Endothelial cell of umbilical vein (primary cell): ENCODE data around the gene CCDC27. TPM values are rescaled to one million over a fixed set of nuclear protein-coding genes. Genes with fewer than 3 reads are reported as not detected.

Source experiments
- BruUV-seq: library from RNA; stranded (reverse); fragments of 400-500 nt; replicated peaks from 2 replicates; lab custom pipeline; 2021; lab: Mats Ljungman, UMichigan
- CTCF ChIA-PET: fragments of 300-600, 350-600 bp; sonication (Branson Sonifier 250); formaldehyde crosslinking; loops from one replicate; lab custom pipeline; 2021; ENCODE audit warnings: antibody characterized with exemption, inconsistent platforms; lab: Charles Lee
- POLR2A ChIA-PET: fragments of 300-600, 350-600 bp; sonication (Branson Sonifier 250); formaldehyde crosslinking; loops from one replicate; lab custom pipeline; 2021; ENCODE audit warnings: antibody characterized with exemption, inconsistent platforms; lab: Charles Lee
- DNase-seq: peaks from one replicate; pipeline ENCODE4 v3.0.0-alpha.2; 2011; ENCODE audit warnings: low read depth, low spot score
- FAIRE-seq: peaks from 2 replicates; lab custom pipeline; 2011; peaks lifted over from hg19 to GRCh38; lab: Jason Lieb, UNC
- H2AFZ ChIP-seq: 2 replicates; pipeline ENCODE4 v1.6.0; 2012; ENCODE audit warnings: low read depth, low read length, control low read depth, inconsistent platforms
- H3K27ac ChIP-seq: 2 replicates; pipeline ENCODE4 v1.5.1; 2011; ENCODE audit warnings: low read depth, mild to moderate bottlenecking, control low read depth, low read length, moderate library complexity; ENCODE audit not compliant: insufficient read depth
- H3K27me3 ChIP-seq, 2 experiments: 2 replicates each; pipeline versions ENCODE4 v1.6.0 to v1.6.1; 2011; ENCODE audit warnings: low read length in 2 of 2, mixed read lengths in 1 of 2; ENCODE audit not compliant: control insufficient read depth in 2 of 2, insufficient read depth in 2 of 2
- H3K36me3 ChIP-seq, 2 experiments: 2 replicates in 1 of 2; 3 replicates in 1 of 2; pipeline ENCODE4 v1.5.1; 2011; ENCODE audit warnings: low read length in 2 of 2, mild to moderate bottlenecking in 1 of 2, moderate library complexity in 1 of 2; ENCODE audit not compliant: control insufficient read depth in 2 of 2, insufficient read depth in 2 of 2; ENCODE audit errors: extremely low read depth in 1 of 2
- H3K4me1 ChIP-seq: 3 replicates; pipeline ENCODE4 v1.5.1; 2011; ENCODE audit warnings: mild to moderate bottlenecking, low read length; ENCODE audit not compliant: control insufficient read depth, insufficient read depth; ENCODE audit errors: extremely low read depth
- H3K4me2 ChIP-seq: 2 replicates; pipeline ENCODE4 v1.6.1; 2011; ENCODE audit warnings: low read length, control low read depth, mixed read lengths; ENCODE audit not compliant: insufficient read depth
- H3K4me3 ChIP-seq, 3 experiments: fragments of 200-600 bp in 1 of 3; sonication (generic), shearing (Covaris generic) in 1 of 3; replicated peaks in 1 of 3; 2 replicates each; pipeline ENCODE4 v1.5.1; 2011 to 2016; ENCODE audit warnings: control low read depth in 3 of 3, low read length in 3 of 3, mild to moderate bottlenecking in 2 of 3, inconsistent platforms in 1 of 3, low read depth in 1 of 3, moderate library complexity in 1 of 3; ENCODE audit not compliant: insufficient read depth in 1 of 3
- H3K79me2 ChIP-seq: 2 replicates; pipeline ENCODE4 v1.6.0; 2012; ENCODE audit warnings: low read length, inconsistent platforms; ENCODE audit not compliant: control insufficient read depth, insufficient read depth
- H3K9ac ChIP-seq: replicated peaks from 2 replicates; pipeline ENCODE3; 2011; ENCODE audit warnings: low read length, control low read depth; ENCODE audit not compliant: insufficient read depth; ENCODE audit errors: extremely low read depth
- H3K9me1 ChIP-seq: replicated peaks from 3 replicates; pipeline ENCODE4 v1.6.0; 2011; ENCODE audit warnings: mild to moderate bottlenecking, low read length; ENCODE audit not compliant: control insufficient read depth, insufficient read depth; ENCODE audit errors: extremely low read depth
- H3K9me3 ChIP-seq: replicated peaks from 2 replicates; pipeline ENCODE4 v1.5.1; 2012; ENCODE audit warnings: low read length, inconsistent platforms; ENCODE audit not compliant: control insufficient read depth, insufficient read depth
- H4K20me1 ChIP-seq: replicated peaks from 2 replicates; pipeline ENCODE3; 2011; ENCODE audit warnings: mild to moderate bottlenecking, low read length; ENCODE audit not compliant: control insufficient read depth, insufficient read depth; ENCODE audit errors: extremely low read depth
- CTCF ChIP-seq, 2 donors: IDR thresholded peaks; 1 replicate in 1 of 2; 2 replicates in 1 of 2; pipeline ENCODE4 v1.5.1; 2011; ENCODE audit warnings: low read length in 2 of 2, mild to moderate bottlenecking in 2 of 2, moderate library complexity in 2 of 2, control low read depth in 1 of 2, inconsistent platforms in 1 of 2, low read depth in 1 of 2; ENCODE audit not compliant: insufficient read depth in 1 of 2; ENCODE audit errors: extremely low read depth in 1 of 2
- EZH2 ChIP-seq: IDR thresholded peaks from 2 replicates; pipeline ENCODE4 v1.6.1; 2012; ENCODE audit warnings: borderline replicate concordance, low read depth, mild to moderate bottlenecking, moderate library complexity, low read length, inconsistent platforms; ENCODE audit not compliant: severe bottlenecking
- FOS ChIP-seq: IDR thresholded peaks from 2 replicates; pipeline ENCODE4 v1.6.1; 2011; ENCODE audit warnings: mild to moderate bottlenecking, low read length, moderate library complexity, borderline replicate concordance; ENCODE audit not compliant: insufficient read depth
- GATA2 ChIP-seq: IDR thresholded peaks from 2 replicates; pipeline ENCODE4 v1.7.0; 2011; ENCODE audit warnings: low read depth, mild to moderate bottlenecking, moderate library complexity, mixed read lengths, low read length; ENCODE audit not compliant: insufficient read length, insufficient read depth
- JUN ChIP-seq: IDR thresholded peaks from 2 replicates; pipeline ENCODE4 v1.6.1; 2011; ENCODE audit warnings: borderline replicate concordance, low read depth; ENCODE audit not compliant: insufficient read length, insufficient read depth
- MYC ChIP-seq: IDR thresholded peaks from one replicate; pipeline ENCODE4 v1.6.1; 2011; ENCODE audit warnings: mild to moderate bottlenecking, low read depth, low read length
- POLR2A ChIP-seq: IDR thresholded peaks from 2 replicates; pipeline ENCODE4 v1.6.1; 2012; ENCODE audit warnings: low read depth, mild to moderate bottlenecking, control low read depth, low read length
- POLR2AphosphoS5 ChIP-seq: IDR thresholded peaks from 2 replicates; pipeline ENCODE4 v1.6.1; 2012; ENCODE audit warnings: low read depth, mild to moderate bottlenecking, control low read depth, low read length, moderate library complexity; ENCODE audit not compliant: insufficient read depth
- dilution Hi-C: fragments of 300-500 bp; cut with MboI; formaldehyde crosslinking; loops from one replicate; pipeline ENCODE4 v1.15.0; 2019; ENCODE audit warnings: low sequenced_read_pairs; ENCODE audit not compliant: extremely low pct_ligation_motif_present
- intact Hi-C: fragments of 100-400 bp; cut with micrococcal nuclease; formaldehyde crosslinking; loops from one replicate; pipeline ENCODE4 v1.10.0; 2022
- polyA plus RNA-seq, 4 experiments: library from polyadenylated mRNA; depleted of rRNA in 3 of 4; stranded (reverse) in 3 of 4; unstranded in 1 of 4; fragments of >200 nt; gene quantifications; 2 replicates each; pipeline versions ENCODE4 v1.2.1 to v1.2.3, GENCODE V29; 2011 to 2012; ENCODE audit warnings: missing spikeins in 1 of 4
- total RNA-seq: library from RNA; stranded (reverse); gene quantifications from 2 replicates; pipeline ENCODE4 v1.2.3, GENCODE V29; 2021
- TF ChIP-seq, protein P1 (sequence below): IDR thresholded peaks from 2 replicates; pipeline ENCODE4 v1.6.1; 2011; ENCODE audit not compliant: insufficient read depth, insufficient read length

The CCDC27 gene
- total and polyA plus RNA-seq, 2 donors (not counting 3 experiments of a cell fraction or from before 2014, with no cell fraction given): not detected

GRCh38 chr1:3711381-3711779, 40.9 kb upstream of the CCDC27 start:
- no peak overlapping the region for H2AFZ ChIP-seq
- dilution Hi-C loops (no loop called here), intact Hi-C loops (no loop called here)
- FAIRE-seq (no peak), DNase-seq (no peak)
- H3K79me2 ChIP-seq: no peaks in the 10 kb centered on the region
- no peaks in the 10 kb centered on the region for H4K20me1 ChIP-seq
- no peaks in the 10 kb centered on the region for H3K36me3 ChIP-seq
- ChIA-PET POLR2A (no interaction called here), CTCF (interaction anchor here (1.3 to 3.6 kb wide), 2 partner anchors 13 to 16 kb away, joined by 5 to 20 read pairs; no protein-coding TSS in a partner anchor)
- no peaks in the 10 kb centered on the region for H3K9me3 ChIP-seq
- H3K4me3 ChIP-seq: no peak overlapping the region
- no peaks in the 10 kb centered on the region for H3K4me1 ChIP-seq
- H3K27ac ChIP-seq: no peak overlapping the region
- H3K9me1 ChIP-seq: no peaks in the 10 kb centered on the region
- H3K4me2 ChIP-seq: no peak overlapping the region
- TF ChIP-seq FOS (no peak), MYC (no peak), EZH2 (no peak), POLR2A (no peak)
- no peak overlapping the region for H3K9ac ChIP-seq
- no TSS peak for BruUV-seq
- no peaks in the 10 kb centered on the region for H3K27me3 ChIP-seq

GRCh38 chr1:3711780-3712451, 40.3 kb upstream of the CCDC27 start:
- no peaks in the 10 kb centered on the region for H3K27me3 ChIP-seq
- POLR2A ChIA-PET: no interaction called here
- no peaks in the 10 kb centered on the region for H4K20me1 ChIP-seq
- no TSS peak for BruUV-seq
- H3K36me3 ChIP-seq: no peaks in the 10 kb centered on the region
- intact Hi-C loops (no loop called here), dilution Hi-C loops (no loop called here)
- no peaks in the 10 kb centered on the region for H3K79me2 ChIP-seq
- TF ChIP-seq, protein P1, sequence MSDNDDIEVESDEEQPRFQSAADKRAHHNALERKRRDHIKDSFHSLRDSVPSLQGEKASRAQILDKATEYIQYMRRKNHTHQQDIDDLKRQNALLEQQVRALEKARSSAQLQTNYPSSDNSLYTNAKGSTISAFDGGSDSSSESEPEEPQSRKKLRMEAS: no peak
- TF ChIP-seq JUN: no peak
- no peak for TF ChIP-seq FOS
- no peak for TF ChIP-seq CTCF (IDR thresholded peaks at IDR 0.05; ENCODE audit: extremely low read depth in 1 of 2, insufficient read depth in 1 of 2, low read depth in 1 of 2, low read length in 2 of 2)
- TF ChIP-seq POLR2A: no peak
- TF ChIP-seq EZH2: no peak
- no peak for TF ChIP-seq GATA2
- TF ChIP-seq MYC: no peak
- TF ChIP-seq POLR2AphosphoS5: no peak
- no peak overlapping the region for H3K9ac ChIP-seq
- H3K9me3 ChIP-seq: no peaks in the 10 kb centered on the region
- no peak overlapping the region for H3K27ac ChIP-seq
- no peak overlapping the region for H2AFZ ChIP-seq
- H3K4me2 ChIP-seq: no peak overlapping the region
- DNase-seq (no peak), FAIRE-seq (no peak)
- CTCF ChIA-PET: interaction anchor here (1.3 to 3.6 kb wide), 2 partner anchors 13 to 15 kb away, joined by 5 to 20 read pairs; no protein-coding TSS in a partner anchor
- H3K9me1 ChIP-seq: no peaks in the 10 kb centered on the region
- H3K4me1 ChIP-seq: no peaks in the 10 kb centered on the region
- H3K4me3 ChIP-seq: no peak overlapping the region
